ENCODE results near the gene KIF21B.

The KIF21B gene

GRCh38 chr1:201020040-201020591 lies 3.4 kb downstream of the KIF21B start:
- TF ChIP-seq ZFX (IDR thresholded peaks at IDR 0.05; ENCODE audit: borderline replicate concordance), result no peak
- TF ChIP-seq, protein P1, sequence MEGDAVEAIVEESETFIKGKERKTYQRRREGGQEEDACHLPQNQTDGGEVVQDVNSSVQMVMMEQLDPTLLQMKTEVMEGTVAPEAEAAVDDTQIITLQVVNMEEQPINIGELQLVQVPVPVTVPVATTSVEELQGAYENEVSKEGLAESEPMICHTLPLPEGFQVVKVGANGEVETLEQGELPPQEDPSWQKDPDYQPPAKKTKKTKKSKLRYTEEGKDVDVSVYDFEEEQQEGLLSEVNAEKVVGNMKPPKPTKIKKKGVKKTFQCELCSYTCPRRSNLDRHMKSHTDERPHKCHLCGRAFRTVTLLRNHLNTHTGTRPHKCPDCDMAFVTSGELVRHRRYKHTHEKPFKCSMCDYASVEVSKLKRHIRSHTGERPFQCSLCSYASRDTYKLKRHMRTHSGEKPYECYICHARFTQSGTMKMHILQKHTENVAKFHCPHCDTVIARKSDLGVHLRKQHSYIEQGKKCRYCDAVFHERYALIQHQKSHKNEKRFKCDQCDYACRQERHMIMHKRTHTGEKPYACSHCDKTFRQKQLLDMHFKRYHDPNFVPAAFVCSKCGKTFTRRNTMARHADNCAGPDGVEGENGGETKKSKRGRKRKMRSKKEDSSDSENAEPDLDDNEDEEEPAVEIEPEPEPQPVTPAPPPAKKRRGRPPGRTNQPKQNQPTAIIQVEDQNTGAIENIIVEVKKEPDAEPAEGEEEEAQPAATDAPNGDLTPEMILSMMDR (IDR thresholded peaks at IDR 0.05), result no peak
- H3K27ac ChIP-seq, result no peak overlapping the region

DNA sequence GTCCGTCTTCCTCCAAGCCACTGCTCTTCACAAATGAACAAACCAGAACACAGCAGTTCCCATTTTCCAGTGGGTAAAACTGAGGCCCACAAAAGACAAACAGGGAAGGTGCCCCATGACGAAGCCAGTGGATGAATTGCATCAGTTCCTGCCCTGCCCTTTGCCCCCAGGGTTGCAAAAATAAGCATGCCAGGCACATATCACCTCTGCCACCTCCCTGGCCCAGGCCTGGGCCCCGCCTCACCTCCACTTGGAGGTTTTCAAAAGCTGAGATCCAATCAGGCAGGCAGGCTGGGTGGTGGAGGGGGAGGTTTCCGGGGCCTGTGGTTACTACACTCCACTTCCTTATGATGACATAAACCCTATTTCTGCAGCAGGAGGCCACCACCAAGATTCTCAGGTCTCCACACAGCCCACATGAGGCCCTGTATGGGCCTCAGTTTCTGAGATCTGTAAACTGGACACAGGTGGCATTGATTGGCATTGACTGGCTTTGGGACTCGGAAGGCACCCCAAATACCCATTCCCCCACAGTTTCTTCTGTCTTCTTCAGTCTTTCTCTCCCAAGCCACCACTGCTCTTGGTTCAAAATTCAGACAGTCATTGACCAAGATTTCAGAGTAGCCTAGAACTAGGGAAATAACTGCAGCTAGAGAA lies 4.1 kb downstream of the KIF21B start:
- TF ChIP-seq, protein P1 (IDR thresholded peaks at IDR 0.05), result no peak
- no peak for TF ChIP-seq ZFX (IDR thresholded peaks at IDR 0.05; ENCODE audit: borderline replicate concordance)
- H3K27ac ChIP-seq, result no peak overlapping the region

DNA sequence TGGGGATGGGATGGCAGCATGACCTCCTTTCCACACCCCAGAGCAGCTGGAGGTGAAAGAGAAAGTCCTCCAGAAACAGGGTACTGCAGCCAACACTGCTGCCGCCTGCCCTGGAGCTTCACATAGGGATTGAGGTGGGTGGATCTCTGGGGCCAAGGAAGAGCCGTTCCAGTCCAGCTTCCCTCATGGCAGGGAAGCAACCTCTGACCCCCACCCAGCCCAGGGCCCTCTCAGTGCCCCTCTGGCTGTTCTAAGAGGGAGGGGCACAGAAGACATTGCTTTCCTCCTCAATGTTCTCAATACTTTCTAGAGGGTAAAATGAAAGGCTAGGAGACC lies 5.7 kb downstream of the KIF21B start:
- TF ChIP-seq ZFX (IDR thresholded peaks at IDR 0.05; ENCODE audit: borderline replicate concordance), result no peak
- TF ChIP-seq, protein P1 (IDR thresholded peaks at IDR 0.05), result no peak
- no peak overlapping the region for H3K27ac ChIP-seq

DNA sequence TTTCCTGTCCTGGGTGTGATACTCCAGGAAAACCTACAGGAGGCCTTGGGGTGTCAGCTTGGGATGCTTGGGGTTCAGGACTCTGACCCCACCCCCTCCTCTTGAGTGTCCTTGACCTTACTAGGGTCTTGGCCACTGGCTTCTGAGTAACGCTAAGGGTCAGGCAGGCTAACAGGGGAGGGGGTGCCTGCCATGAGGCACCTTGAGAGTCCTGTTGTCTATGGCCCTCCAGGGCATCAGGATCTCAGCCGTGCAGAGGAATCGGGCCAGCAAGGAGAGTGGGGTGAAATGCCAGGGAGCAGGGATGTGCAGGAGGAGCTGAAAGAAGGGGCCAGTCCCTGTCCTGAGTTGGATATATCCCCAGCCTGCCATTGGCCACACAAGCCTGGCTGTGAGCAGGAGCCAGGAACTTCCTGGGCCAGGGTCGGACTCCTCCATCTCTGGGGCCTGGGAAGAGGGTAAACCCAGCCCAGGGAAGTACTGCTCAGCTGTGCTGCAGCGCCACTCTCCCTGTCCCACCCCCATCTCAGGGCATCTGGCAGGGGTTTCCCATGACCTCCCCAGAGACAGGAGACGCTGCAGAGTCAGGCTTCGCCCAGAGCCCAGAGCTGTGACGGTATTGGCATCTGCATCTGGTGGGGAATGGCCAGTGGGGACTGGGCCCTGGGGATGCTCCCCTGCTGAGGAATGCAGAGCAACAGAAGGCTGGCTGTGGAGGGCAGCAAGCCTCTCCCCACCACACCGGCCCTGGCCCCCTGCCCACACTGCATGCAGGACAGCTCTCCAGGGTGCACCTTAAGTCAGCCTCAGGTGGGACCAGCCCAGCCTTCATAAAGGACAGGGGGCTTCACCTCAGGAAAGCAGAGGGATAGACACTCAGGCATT lies 6.3 kb downstream of the KIF21B start:
- H3K27ac ChIP-seq, result no peak overlapping the region
- no peak for TF ChIP-seq ZFX (IDR thresholded peaks at IDR 0.05; ENCODE audit: borderline replicate concordance)
- TF ChIP-seq, protein P1 (IDR thresholded peaks at IDR 0.05), result no peak

GRCh38 chr1:201016211-201016651 lies 7.3 kb downstream of the KIF21B start:
- TF ChIP-seq, protein P1 (IDR thresholded peaks at IDR 0.05), result no peak
- no peak for TF ChIP-seq ZFX (IDR thresholded peaks at IDR 0.05; ENCODE audit: borderline replicate concordance)
- H3K27ac ChIP-seq, result no peak overlapping the region

DNA sequence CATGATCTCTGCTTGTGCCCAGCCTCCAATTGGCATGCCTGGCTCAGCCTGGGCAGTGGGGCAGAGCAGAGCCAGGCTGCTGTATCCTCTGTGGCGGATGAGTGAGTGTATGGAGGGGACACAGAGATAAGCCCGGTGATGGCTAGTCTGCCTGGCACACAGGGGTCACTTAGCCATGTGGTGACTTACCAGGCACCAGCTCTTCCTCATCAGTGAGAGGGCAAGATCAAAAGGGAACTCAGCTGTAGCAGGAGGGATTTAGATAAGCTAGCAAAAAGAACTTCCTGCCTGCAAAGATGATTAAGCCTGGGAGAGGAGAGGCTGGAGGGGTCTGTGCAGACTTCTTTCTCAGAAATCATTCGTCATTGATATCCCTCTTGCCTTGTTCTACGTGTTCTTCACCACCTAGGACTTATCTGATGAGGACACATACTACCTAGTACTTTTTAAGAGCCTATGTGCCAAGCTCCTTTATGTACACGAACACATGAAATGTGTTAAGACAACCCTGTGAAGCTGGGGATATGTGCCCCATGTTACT lies 7.9 kb downstream of the KIF21B start:
- no peak overlapping the region for H3K27ac ChIP-seq
- no peak for TF ChIP-seq ZFX (IDR thresholded peaks at IDR 0.05; ENCODE audit: borderline replicate concordance)
- TF ChIP-seq, protein P1 (IDR thresholded peaks at IDR 0.05), result no peak
